Fibroblast of lung (primary cell): ENCODE data around the gene MORC1. TPM values are rescaled to one million over a fixed set of nuclear protein-coding genes. Genes with fewer than 3 reads are reported as not detected.

Experiments used
- DNase-seq, 2 donors: peaks; one replicate each; pipeline versions ENCODE4 v3.0.0 to v3.0.0-alpha.2; 2010; ENCODE audit warnings: low read depth in 2 of 2
- H2AFZ ChIP-seq: 2 replicates; pipeline ENCODE4 v1.5.1; 2012; ENCODE audit warnings: low read length, control low read depth, inconsistent platforms
- H3K27ac ChIP-seq: 2 replicates; pipeline ENCODE4 v1.5.1; 2011; ENCODE audit warnings: low read length, control low read depth; ENCODE audit not compliant: insufficient read depth
- H3K27me3 ChIP-seq: 2 replicates; pipeline ENCODE4 v1.5.1; 2011; ENCODE audit warnings: mild to moderate bottlenecking, low read length; ENCODE audit not compliant: control insufficient read depth, insufficient read depth
- H3K36me3 ChIP-seq: 2 replicates; pipeline ENCODE4 v1.5.1; 2011; ENCODE audit warnings: low read length; ENCODE audit not compliant: control insufficient read depth, insufficient read depth
- H3K4me1 ChIP-seq: 2 replicates; pipeline ENCODE4 v1.5.1; 2011; ENCODE audit warnings: low read length; ENCODE audit not compliant: control insufficient read depth, insufficient read depth; ENCODE audit errors: extremely low read depth
- H3K4me2 ChIP-seq: 2 replicates; pipeline ENCODE4 v1.5.1; 2011; ENCODE audit warnings: low read length, control low read depth; ENCODE audit not compliant: insufficient read depth; ENCODE audit errors: extremely low read depth
- H3K4me3 ChIP-seq, 4 experiments: fragments of 200-600 bp in 1 of 4; sonication (generic) in 1 of 4; replicated peaks in 1 of 4; 2 replicates each; pipeline ENCODE4 v1.5.1; 2011 to 2016; ENCODE audit warnings: low read length in 4 of 4, low read depth in 3 of 4, mild to moderate bottlenecking in 3 of 4, control low read depth in 2 of 4, inconsistent platforms in 1 of 4, mixed read lengths in 1 of 4; ENCODE audit not compliant: insufficient read depth in 1 of 4; ENCODE audit errors: control extremely low read depth in 1 of 4
- H3K79me2 ChIP-seq: 2 replicates; pipeline ENCODE4 v1.5.1; 2012; ENCODE audit warnings: mild to moderate bottlenecking, low read length, inconsistent platforms; ENCODE audit not compliant: control insufficient read depth, insufficient read depth
- H3K9ac ChIP-seq: 2 replicates; pipeline ENCODE4 v1.5.1; 2011; ENCODE audit warnings: mild to moderate bottlenecking, low read length, control low read depth; ENCODE audit not compliant: insufficient read depth
- H3K9me3 ChIP-seq: 2 replicates; pipeline ENCODE4 v1.5.1; 2012; ENCODE audit warnings: low read depth, low read length; ENCODE audit not compliant: control insufficient read depth, insufficient read depth
- H4K20me1 ChIP-seq: 2 replicates; pipeline ENCODE4 v1.5.1; 2011; ENCODE audit warnings: low read length; ENCODE audit not compliant: control insufficient read depth, insufficient read depth; ENCODE audit errors: extremely low read depth
- EZH2 ChIP-seq: IDR thresholded peaks from 2 replicates; pipeline ENCODE4 v1.5.1; 2012; ENCODE audit warnings: low read length, control low read depth, mild to moderate bottlenecking; ENCODE audit errors: missing control alignments
- polyA plus RNA-seq, 2 donors: library from polyadenylated mRNA; depleted of rRNA in 1 of 2; stranded (reverse) in 1 of 2; unstranded in 1 of 2; fragments of >200 nt; gene quantifications; 2 replicates each; pipeline ENCODE4 v1.2.1, GENCODE V29; 2011 to 2012; ENCODE audit warnings: missing spikeins in 1 of 2
- total RNA-seq: library from RNA; depleted of rRNA; stranded (reverse); fragments of >200 nt; gene quantifications from 2 replicates; pipeline ENCODE4 v1.2.1, GENCODE V29; 2014
- TF ChIP-seq, protein P1 (sequence below), 2 donors: IDR thresholded peaks in 1 of 2; conservative IDR thresholded peaks in 1 of 2; 1 replicate in 1 of 2; 2 replicates in 1 of 2; pipeline ENCODE4 v1.5.1; 2011 to 2012; ENCODE audit warnings: low read length in 2 of 2, control low read depth in 1 of 2, inconsistent platforms in 1 of 2, low read depth in 1 of 2, mild to moderate bottlenecking in 1 of 2

MORC1 gene
- total and polyA plus RNA-seq, 2 donors (not counting 1 experiment from before 2014, with no cell fraction given) = not detected

DNA sequence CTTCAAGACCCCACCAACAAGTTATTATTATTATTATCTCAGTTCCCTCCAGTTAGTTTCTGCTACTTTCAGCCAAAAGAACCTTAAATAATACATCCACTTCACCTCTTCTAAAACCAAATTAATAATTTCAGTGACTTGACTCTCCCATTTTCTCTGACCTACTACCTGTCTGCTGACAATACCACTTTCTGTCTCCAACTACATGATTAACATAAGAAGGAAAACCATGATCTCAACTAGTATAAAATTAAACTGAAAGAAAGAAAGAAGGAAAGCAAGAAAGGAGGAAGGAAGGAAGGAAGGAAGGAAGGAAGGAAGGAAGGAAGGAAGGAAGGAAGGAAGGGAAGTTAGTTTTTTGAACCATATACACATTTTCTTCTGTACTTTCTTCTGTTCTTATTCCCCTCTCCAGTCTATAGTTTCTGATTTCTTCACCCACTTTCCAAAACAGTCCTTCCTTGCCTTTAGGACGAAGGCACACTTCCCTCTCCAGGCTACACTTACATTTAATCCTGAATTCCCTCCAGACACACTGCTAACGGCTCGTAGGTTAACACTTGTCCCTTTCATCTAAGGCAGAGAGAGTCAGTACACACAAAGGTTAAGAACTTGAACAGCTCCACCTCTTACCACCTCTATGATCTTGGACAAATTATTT, 84.8 kb downstream of the MORC1 start:
- TF ChIP-seq, protein P1, sequence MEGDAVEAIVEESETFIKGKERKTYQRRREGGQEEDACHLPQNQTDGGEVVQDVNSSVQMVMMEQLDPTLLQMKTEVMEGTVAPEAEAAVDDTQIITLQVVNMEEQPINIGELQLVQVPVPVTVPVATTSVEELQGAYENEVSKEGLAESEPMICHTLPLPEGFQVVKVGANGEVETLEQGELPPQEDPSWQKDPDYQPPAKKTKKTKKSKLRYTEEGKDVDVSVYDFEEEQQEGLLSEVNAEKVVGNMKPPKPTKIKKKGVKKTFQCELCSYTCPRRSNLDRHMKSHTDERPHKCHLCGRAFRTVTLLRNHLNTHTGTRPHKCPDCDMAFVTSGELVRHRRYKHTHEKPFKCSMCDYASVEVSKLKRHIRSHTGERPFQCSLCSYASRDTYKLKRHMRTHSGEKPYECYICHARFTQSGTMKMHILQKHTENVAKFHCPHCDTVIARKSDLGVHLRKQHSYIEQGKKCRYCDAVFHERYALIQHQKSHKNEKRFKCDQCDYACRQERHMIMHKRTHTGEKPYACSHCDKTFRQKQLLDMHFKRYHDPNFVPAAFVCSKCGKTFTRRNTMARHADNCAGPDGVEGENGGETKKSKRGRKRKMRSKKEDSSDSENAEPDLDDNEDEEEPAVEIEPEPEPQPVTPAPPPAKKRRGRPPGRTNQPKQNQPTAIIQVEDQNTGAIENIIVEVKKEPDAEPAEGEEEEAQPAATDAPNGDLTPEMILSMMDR (conservative IDR thresholded peaks at IDR 0.05 in 1 of 2, IDR thresholded peaks at IDR 0.05 in 1 of 2; ENCODE audit: low read depth in 1 of 2, low read length in 2 of 2) = no peak
- TF ChIP-seq EZH2 = no peak
- H3K4me1 ChIP-seq = no peaks in the 10 kb centered on the region
- no peaks in the 10 kb centered on the region for H4K20me1 ChIP-seq
- H3K79me2 ChIP-seq = no peaks in the 10 kb centered on the region
- H3K27me3 ChIP-seq = no peaks in the 10 kb centered on the region
- no peak overlapping the region for H3K4me2 ChIP-seq
- no peaks in the 10 kb centered on the region for H3K9me3 ChIP-seq
- no peak for DNase-seq
- H2AFZ ChIP-seq = no peak overlapping the region
- H3K27ac ChIP-seq = no peak overlapping the region
- no peak overlapping the region for H3K9ac ChIP-seq
- no peak overlapping the region for H3K4me3 ChIP-seq
- no peaks in the 10 kb centered on the region for H3K36me3 ChIP-seq

DNA sequence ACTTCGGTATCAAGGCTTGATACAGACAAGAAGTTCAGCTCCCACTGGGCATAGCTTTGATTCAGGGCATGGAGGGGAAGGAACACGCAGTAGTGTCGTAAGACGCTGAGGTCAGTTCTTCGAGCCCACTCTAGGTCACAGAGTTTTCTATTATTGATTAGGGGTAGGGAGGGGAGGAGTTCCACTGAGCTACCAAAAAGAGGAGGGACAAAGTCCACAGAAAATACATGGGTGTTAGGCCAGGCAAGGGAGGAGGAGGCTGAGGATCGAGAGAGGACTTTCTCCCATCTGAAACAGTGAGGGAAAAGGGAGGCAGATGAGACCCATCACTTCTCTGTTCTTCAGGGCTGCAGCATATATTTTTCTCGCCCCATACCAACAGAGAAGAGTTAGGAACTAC, 89.2 kb downstream of the MORC1 start:
- no peaks in the 10 kb centered on the region for H3K36me3 ChIP-seq
- H3K9ac ChIP-seq = no peak overlapping the region
- TF ChIP-seq, protein P1 (conservative IDR thresholded peaks at IDR 0.05 in 1 of 2, IDR thresholded peaks at IDR 0.05 in 1 of 2; ENCODE audit: low read depth in 1 of 2, low read length in 2 of 2) = no peak
- TF ChIP-seq EZH2 = no peak
- H3K4me2 ChIP-seq = no peak overlapping the region
- no peaks in the 10 kb centered on the region for H3K27me3 ChIP-seq
- no peaks in the 10 kb centered on the region for H3K79me2 ChIP-seq
- H4K20me1 ChIP-seq = no peaks in the 10 kb centered on the region
- H2AFZ ChIP-seq = no peak overlapping the region
- no peak overlapping the region for H3K4me3 ChIP-seq
- H3K9me3 ChIP-seq = no peaks in the 10 kb centered on the region
- no peaks in the 10 kb centered on the region for H3K4me1 ChIP-seq
- DNase-seq = no peak
- H3K27ac ChIP-seq = no peak overlapping the region

DNA sequence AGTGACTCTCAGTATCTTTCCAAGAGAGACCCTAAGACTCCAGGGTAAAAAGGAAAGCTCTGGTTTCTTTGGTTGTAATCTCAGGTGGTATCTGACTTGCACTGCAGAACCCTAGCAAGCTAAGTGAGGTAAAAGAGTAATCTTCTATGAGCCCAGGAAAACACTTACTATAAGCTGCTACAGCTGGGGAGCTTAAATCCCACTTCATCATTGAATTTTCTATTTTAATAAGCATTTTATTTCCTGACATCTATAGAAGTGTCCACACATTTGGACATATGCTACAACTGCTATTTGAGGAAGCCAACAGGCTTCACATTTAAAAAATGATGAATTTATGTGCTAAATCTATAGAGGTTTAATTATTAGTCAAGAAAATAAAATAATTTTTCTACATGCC, 91.1 kb downstream of the MORC1 start:
- H3K9me3 ChIP-seq = no peaks in the 10 kb centered on the region
- H4K20me1 ChIP-seq = no peaks in the 10 kb centered on the region
- no peak overlapping the region for H3K4me2 ChIP-seq
- no peaks in the 10 kb centered on the region for H3K79me2 ChIP-seq
- no peaks in the 10 kb centered on the region for H3K4me1 ChIP-seq
- no peak overlapping the region for H3K27ac ChIP-seq
- no peaks in the 10 kb centered on the region for H3K36me3 ChIP-seq
- H3K4me3 ChIP-seq = no peak overlapping the region
- no peak overlapping the region for H2AFZ ChIP-seq
- no peaks in the 10 kb centered on the region for H3K27me3 ChIP-seq
- no peak overlapping the region for H3K9ac ChIP-seq
- TF ChIP-seq, protein P1 (conservative IDR thresholded peaks at IDR 0.05 in 1 of 2, IDR thresholded peaks at IDR 0.05 in 1 of 2; ENCODE audit: low read depth in 1 of 2, low read length in 2 of 2) = no peak
- TF ChIP-seq EZH2 = no peak
- DNase-seq = no peak
